GM12878 (cell line): ENCODE data around the gene OR2T11.

ENCODE experiments used
- CHD1 ChIP-seq: IDR thresholded peaks from 2 replicates; pipeline ENCODE4 v1.6.1; 2012; ENCODE audit warnings: low read depth, low read length, improper control_type of control experiment
- EZH2 ChIP-seq: IDR thresholded peaks from 2 replicates; pipeline ENCODE4 v1.6.1; 2012; ENCODE audit warnings: low read depth, mild to moderate bottlenecking, control low read depth, inconsistent platforms, low read length, borderline replicate concordance; ENCODE audit not compliant: control insufficient read depth
- NKRF ChIP-seq: fragments of 450-650 bp; conservative IDR thresholded peaks from 2 replicates; pipeline ENCODE4 v1.6.1; 2017; ENCODE audit warnings: mild to moderate bottlenecking, moderate library complexity
- POLR2A ChIP-seq: IDR thresholded peaks from 2 replicates; pipeline ENCODE4 v1.6.1; 2011; ENCODE audit warnings: low read depth, mild to moderate bottlenecking, low read length
- SREBF2 ChIP-seq: IDR thresholded peaks from 2 replicates; pipeline ENCODE4 v1.6.1; 2012; ENCODE audit warnings: mild to moderate bottlenecking, low read length
- STAT3 ChIP-seq: IDR thresholded peaks from 2 replicates; pipeline ENCODE4 v1.6.1; 2011; ENCODE audit warnings: low read depth, low read length, improper control_type of control experiment
- TCF12 ChIP-seq: IDR thresholded peaks from 2 replicates; pipeline ENCODE4 v1.6.1; 2011; ENCODE audit warnings: low read depth, mild to moderate bottlenecking, low read length
- YBX1 ChIP-seq: fragments of 450-650 bp; IDR thresholded peaks from 2 replicates; pipeline ENCODE4 v1.6.1; 2016; ENCODE audit warnings: antibody characterized with exemption
- TF ChIP-seq, protein P1 (sequence below): IDR thresholded peaks from 2 replicates; pipeline ENCODE4 v1.6.1; 2012; ENCODE audit warnings: mild to moderate bottlenecking, low read depth, low read length
- TF ChIP-seq, protein P2 (sequence below), 3 experiments: IDR thresholded peaks in 2 of 3; conservative IDR thresholded peaks in 1 of 3; 2 replicates each; pipeline ENCODE4 v1.5.1; 2011; ENCODE audit warnings: low read depth in 3 of 3, low read length in 3 of 3, mild to moderate bottlenecking in 3 of 3, control low read depth in 2 of 3, moderate library complexity in 2 of 3, inconsistent platforms in 1 of 3, mixed read lengths in 1 of 3; ENCODE audit not compliant: control insufficient read depth in 2 of 3, insufficient read depth in 1 of 3; ENCODE audit errors: extremely low read depth in 1 of 3
- TF ChIP-seq, protein P3 (sequence below): IDR thresholded peaks from 2 replicates; pipeline ENCODE4 v1.6.1; 2012; ENCODE audit warnings: low read depth, low read length, improper control_type of control experiment

GRCh38 chr1:248621770-248622169 is 13.1 kb downstream of the OR2T11 start:
- TF ChIP-seq, protein P1, sequence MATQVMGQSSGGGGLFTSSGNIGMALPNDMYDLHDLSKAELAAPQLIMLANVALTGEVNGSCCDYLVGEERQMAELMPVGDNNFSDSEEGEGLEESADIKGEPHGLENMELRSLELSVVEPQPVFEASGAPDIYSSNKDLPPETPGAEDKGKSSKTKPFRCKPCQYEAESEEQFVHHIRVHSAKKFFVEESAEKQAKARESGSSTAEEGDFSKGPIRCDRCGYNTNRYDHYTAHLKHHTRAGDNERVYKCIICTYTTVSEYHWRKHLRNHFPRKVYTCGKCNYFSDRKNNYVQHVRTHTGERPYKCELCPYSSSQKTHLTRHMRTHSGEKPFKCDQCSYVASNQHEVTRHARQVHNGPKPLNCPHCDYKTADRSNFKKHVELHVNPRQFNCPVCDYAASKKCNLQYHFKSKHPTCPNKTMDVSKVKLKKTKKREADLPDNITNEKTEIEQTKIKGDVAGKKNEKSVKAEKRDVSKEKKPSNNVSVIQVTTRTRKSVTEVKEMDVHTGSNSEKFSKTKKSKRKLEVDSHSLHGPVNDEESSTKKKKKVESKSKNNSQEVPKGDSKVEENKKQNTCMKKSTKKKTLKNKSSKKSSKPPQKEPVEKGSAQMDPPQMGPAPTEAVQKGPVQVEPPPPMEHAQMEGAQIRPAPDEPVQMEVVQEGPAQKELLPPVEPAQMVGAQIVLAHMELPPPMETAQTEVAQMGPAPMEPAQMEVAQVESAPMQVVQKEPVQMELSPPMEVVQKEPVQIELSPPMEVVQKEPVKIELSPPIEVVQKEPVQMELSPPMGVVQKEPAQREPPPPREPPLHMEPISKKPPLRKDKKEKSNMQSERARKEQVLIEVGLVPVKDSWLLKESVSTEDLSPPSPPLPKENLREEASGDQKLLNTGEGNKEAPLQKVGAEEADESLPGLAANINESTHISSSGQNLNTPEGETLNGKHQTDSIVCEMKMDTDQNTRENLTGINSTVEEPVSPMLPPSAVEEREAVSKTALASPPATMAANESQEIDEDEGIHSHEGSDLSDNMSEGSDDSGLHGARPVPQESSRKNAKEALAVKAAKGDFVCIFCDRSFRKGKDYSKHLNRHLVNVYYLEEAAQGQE: no peak
- no peak for TF ChIP-seq YBX1
- no peak for TF ChIP-seq NKRF
- TF ChIP-seq POLR2A: no peak
- TF ChIP-seq, protein P2, sequence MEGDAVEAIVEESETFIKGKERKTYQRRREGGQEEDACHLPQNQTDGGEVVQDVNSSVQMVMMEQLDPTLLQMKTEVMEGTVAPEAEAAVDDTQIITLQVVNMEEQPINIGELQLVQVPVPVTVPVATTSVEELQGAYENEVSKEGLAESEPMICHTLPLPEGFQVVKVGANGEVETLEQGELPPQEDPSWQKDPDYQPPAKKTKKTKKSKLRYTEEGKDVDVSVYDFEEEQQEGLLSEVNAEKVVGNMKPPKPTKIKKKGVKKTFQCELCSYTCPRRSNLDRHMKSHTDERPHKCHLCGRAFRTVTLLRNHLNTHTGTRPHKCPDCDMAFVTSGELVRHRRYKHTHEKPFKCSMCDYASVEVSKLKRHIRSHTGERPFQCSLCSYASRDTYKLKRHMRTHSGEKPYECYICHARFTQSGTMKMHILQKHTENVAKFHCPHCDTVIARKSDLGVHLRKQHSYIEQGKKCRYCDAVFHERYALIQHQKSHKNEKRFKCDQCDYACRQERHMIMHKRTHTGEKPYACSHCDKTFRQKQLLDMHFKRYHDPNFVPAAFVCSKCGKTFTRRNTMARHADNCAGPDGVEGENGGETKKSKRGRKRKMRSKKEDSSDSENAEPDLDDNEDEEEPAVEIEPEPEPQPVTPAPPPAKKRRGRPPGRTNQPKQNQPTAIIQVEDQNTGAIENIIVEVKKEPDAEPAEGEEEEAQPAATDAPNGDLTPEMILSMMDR (IDR thresholded peaks at IDR 0.05 in 2 of 3, conservative IDR thresholded peaks at IDR 0.05 in 1 of 3; ENCODE audit: control insufficient read depth in 2 of 3, extremely low read depth in 1 of 3, insufficient read depth in 1 of 3, low read depth in 3 of 3, low read length in 3 of 3): no peak
- no peak for TF ChIP-seq TCF12
- no peak for TF ChIP-seq STAT3
- no peak for TF ChIP-seq CHD1
- TF ChIP-seq SREBF2: no peak
- TF ChIP-seq, protein P3, sequence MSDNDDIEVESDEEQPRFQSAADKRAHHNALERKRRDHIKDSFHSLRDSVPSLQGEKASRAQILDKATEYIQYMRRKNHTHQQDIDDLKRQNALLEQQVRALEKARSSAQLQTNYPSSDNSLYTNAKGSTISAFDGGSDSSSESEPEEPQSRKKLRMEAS: no peak
- TF ChIP-seq EZH2: no peak
